ENCODE measurements around the gene PRCP.

PRCP gene

GRCh38 chr11:82873919-82874333, 26.3 kb downstream of the PRCP start:
- no peaks in the 10 kb centered on the region for H3K27me3 ChIP-seq
- H3K36me3 ChIP-seq: no peaks in the 10 kb centered on the region
- no peak overlapping the region for H3K27ac ChIP-seq
- peaks cover 3 to 9% of the 10 kb centered on the region in 2 experiments for H3K4me1 ChIP-seq (ENCODE audit: control insufficient read depth in 1 of 2, insufficient read depth in 1 of 2, low read depth in 1 of 2, low read length in 1 of 2)
- no peak for TF ChIP-seq CTCF (IDR thresholded peaks at IDR 0.05)
- no peaks in the 10 kb centered on the region for H3K9me3 ChIP-seq
- H3K4me3 ChIP-seq (ENCODE audit: low read depth in 1 of 2, low read length in 1 of 2): no peak overlapping the region

GRCh38 chr11:82872377-82873150, 27.7 kb downstream of the PRCP start:
- H3K36me3 ChIP-seq: no peaks in the 10 kb centered on the region
- no peak for TF ChIP-seq CTCF (IDR thresholded peaks at IDR 0.05)
- no peak overlapping the region for H3K4me3 ChIP-seq (ENCODE audit: low read depth in 1 of 2, low read length in 1 of 2)

GRCh38 chr11:82871646-82872045, 28.6 kb downstream of the PRCP start:
- Histone ChIP-seq H3K4me3 (ENCODE audit: low read depth in 1 of 2, low read length in 1 of 2) (no peak overlapping the region), H3K9me3 (no peaks in the 10 kb centered on the region), H3K36me3 (no peaks in the 10 kb centered on the region), H3K27me3 (no peaks in the 10 kb centered on the region), H3K27ac (no peak overlapping the region), H3K4me1 (ENCODE audit: control insufficient read depth in 1 of 2, insufficient read depth in 1 of 2, low read depth in 1 of 2, low read length in 1 of 2) (peaks cover 14 to 17% of the 10 kb centered on the region in 2 experiments)
- TF ChIP-seq CTCF (IDR thresholded peaks at IDR 0.05): no peak

More at GRCh38 chr11:82872377-82873150, 27.7 kb downstream of the PRCP start:
- Histone ChIP-seq H3K4me1 (ENCODE audit: control insufficient read depth in 1 of 2, insufficient read depth in 1 of 2, low read depth in 1 of 2, low read length in 1 of 2) (peaks cover 9 to 13% of the 10 kb centered on the region in 2 experiments), H3K27ac (no peak overlapping the region), H3K27me3 (no peaks in the 10 kb centered on the region), H3K9me3 (no peaks in the 10 kb centered on the region)

- Histone ChIP-seq H3K4me3 (ENCODE audit: low read depth in 1 of 2, low read length in 1 of 2) (no peak overlapping the region), H3K27ac (peak overlapping the region; percentile 36), H3K9me3 (no peaks in the 10 kb centered on the region), H3K4me1 (ENCODE audit: control insufficient read depth in 1 of 2, insufficient read depth in 1 of 2, low read depth in 1 of 2, low read length in 1 of 2) (peaks cover 8 to 14% of the 10 kb centered on the region in 2 experiments), H3K36me3 (no peaks in the 10 kb centered on the region), H3K27me3 (no peaks in the 10 kb centered on the region)
- TF ChIP-seq CTCF (IDR thresholded peaks at IDR 0.05): no peak
Observed at GRCh38 chr11:82869657-82870056, 30.6 kb downstream of the PRCP start.

GRCh38 chr11:82867495-82868082, 32.6 kb downstream of the PRCP start:
- Histone ChIP-seq H3K27me3 (no peaks in the 10 kb centered on the region), H3K4me1 (ENCODE audit: control insufficient read depth in 1 of 2, insufficient read depth in 1 of 2, low read depth in 1 of 2, low read length in 1 of 2) (peaks cover 23 to 33% of the 10 kb centered on the region in 2 experiments), H3K4me3 (ENCODE audit: low read depth in 1 of 2, low read length in 1 of 2) (peak overlapping the region; percentile 23 to 31), H3K36me3 (no peaks in the 10 kb centered on the region), H3K27ac (peak overlapping the region; percentile 5), H3K9me3 (no peaks in the 10 kb centered on the region)
- TF ChIP-seq CTCF (IDR thresholded peaks at IDR 0.05): peak; percentile 73

All from neutrophil (primary cell).